ENCODE results near the gene SORCS2.

DNA sequence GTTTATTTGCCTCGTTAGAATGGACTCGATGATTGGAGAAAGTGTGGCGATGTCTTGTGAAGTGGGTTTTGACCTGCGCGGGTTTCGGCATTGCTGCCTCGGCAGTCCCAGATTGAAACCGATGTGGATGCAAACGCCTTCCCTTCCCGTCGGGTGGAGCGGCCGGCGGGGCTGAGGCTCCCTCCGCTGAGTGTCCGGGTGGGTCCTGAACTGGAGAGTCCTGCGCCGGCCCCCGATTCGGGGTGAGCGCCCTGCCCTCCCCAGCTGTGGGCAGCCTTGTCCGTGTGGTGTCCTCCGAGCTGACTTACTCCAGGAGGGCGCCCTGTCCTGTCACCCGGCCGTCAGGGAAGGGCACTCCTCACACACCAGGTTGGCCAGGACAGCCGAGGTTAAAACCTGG lies 317.7 kb downstream of the SORCS2 start:
- TF ChIP-seq, protein P1, sequence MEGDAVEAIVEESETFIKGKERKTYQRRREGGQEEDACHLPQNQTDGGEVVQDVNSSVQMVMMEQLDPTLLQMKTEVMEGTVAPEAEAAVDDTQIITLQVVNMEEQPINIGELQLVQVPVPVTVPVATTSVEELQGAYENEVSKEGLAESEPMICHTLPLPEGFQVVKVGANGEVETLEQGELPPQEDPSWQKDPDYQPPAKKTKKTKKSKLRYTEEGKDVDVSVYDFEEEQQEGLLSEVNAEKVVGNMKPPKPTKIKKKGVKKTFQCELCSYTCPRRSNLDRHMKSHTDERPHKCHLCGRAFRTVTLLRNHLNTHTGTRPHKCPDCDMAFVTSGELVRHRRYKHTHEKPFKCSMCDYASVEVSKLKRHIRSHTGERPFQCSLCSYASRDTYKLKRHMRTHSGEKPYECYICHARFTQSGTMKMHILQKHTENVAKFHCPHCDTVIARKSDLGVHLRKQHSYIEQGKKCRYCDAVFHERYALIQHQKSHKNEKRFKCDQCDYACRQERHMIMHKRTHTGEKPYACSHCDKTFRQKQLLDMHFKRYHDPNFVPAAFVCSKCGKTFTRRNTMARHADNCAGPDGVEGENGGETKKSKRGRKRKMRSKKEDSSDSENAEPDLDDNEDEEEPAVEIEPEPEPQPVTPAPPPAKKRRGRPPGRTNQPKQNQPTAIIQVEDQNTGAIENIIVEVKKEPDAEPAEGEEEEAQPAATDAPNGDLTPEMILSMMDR (IDR thresholded peaks at IDR 0.05; ENCODE audit: low read length) = no peak
- TF ChIP-seq EZH2 (IDR thresholded peaks at IDR 0.05; ENCODE audit: borderline replicate concordance, low read length) = no peak

Measured in OCI-LY1 (cell line).